ENCODE data around the gene UBE2F. TPM values are rescaled to one million over a fixed set of nuclear protein-coding genes. Genes with fewer than 3 reads are reported as not detected.

Gene UBE2F
- total and polyA plus RNA-seq, 9 of the 15 experiments (the other 6 are each of a cell fraction or from before 2014, with no cell fraction given) = 18.1 to 88.1 (median 53.0) TPM

DNA sequence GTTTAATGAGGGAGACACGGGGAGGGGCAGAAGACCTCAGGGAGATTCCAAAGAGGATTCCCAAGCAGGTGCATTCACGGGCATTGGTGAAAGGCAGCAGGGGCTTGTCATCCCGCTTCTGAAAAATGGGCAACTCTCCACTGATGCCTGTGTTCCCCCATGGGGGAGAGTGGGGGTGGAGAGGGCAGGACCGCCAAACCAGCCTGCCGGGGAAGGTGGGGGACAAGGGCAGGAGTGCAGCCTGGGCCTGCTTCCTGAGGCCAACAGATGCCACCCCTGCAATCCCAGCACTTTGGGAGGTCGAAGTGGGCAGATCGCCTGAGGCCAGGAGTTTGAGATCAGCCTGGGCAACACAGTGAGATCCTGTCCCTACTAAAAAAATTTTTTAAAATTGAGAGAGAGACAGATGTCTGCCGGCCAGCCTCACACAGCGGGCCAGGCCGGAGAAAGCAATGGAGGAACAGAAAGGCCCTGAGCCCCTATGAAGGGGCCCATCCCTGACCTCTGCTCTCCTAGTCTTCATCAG, 44.8 kb upstream of the UBE2F start:
- ChIA-PET CTCF (ENCODE audit: low intra/inter-chr PET ratio) (no interaction called here), POLR2A (no interaction called here)
- in situ Hi-C loops (cut with MboI) = no loop called here
- H3K27ac ChIP-seq (ENCODE audit: extremely low read depth, low read depth, low read length) = no peak overlapping the region
- no peak overlapping the region for H3K4me2 ChIP-seq (ENCODE audit: insufficient read depth, low read length)
- H3K9me3 ChIP-seq (replicated peaks; ENCODE audit: control insufficient read depth, insufficient read depth, low read depth, low read length) = no peaks in the 10 kb centered on the region
- DNase-seq (ENCODE audit: extremely low read depth in 1 of 4, low spot score in 3 of 4) = no peak
- no peak for FAIRE-seq
- no peaks in the 10 kb centered on the region for H3K36me3 ChIP-seq (ENCODE audit: control insufficient read depth, insufficient read depth, low read length)
- H3K27me3 ChIP-seq (ENCODE audit: control insufficient read depth in 2 of 2, insufficient read depth in 2 of 2, low read length in 2 of 2) = no peaks in the 10 kb centered on the region
- TF ChIP-seq ARID1B (IDR thresholded peaks at IDR 0.05) (no peak), ZNF121 (CRISPR knock-in tag; conservative IDR thresholded peaks at IDR 0.05) (0 out of 2 replicates have a peak, but pooled peaks have one; percentile 9), CC2D1A (IDR thresholded peaks at IDR 0.05) (no peak)
- TF ChIP-seq, protein P1, sequence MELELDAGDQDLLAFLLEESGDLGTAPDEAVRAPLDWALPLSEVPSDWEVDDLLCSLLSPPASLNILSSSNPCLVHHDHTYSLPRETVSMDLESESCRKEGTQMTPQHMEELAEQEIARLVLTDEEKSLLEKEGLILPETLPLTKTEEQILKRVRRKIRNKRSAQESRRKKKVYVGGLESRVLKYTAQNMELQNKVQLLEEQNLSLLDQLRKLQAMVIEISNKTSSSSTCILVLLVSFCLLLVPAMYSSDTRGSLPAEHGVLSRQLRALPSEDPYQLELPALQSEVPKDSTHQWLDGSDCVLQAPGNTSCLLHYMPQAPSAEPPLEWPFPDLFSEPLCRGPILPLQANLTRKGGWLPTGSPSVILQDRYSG (tag; conservative IDR thresholded peaks at IDR 0.05; ENCODE audit: low read depth) = no peak
- TF ChIP-seq, protein P2, sequence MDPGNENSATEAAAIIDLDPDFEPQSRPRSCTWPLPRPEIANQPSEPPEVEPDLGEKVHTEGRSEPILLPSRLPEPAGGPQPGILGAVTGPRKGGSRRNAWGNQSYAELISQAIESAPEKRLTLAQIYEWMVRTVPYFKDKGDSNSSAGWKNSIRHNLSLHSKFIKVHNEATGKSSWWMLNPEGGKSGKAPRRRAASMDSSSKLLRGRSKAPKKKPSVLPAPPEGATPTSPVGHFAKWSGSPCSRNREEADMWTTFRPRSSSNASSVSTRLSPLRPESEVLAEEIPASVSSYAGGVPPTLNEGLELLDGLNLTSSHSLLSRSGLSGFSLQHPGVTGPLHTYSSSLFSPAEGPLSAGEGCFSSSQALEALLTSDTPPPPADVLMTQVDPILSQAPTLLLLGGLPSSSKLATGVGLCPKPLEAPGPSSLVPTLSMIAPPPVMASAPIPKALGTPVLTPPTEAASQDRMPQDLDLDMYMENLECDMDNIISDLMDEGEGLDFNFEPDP (CRISPR knock-in tag; IDR thresholded peaks at IDR 0.05) = no peak
- H3K9me1 ChIP-seq (ENCODE audit: control insufficient read depth, insufficient read depth, low read length) = no peaks in the 10 kb centered on the region
- no peak overlapping the region for H2AFZ ChIP-seq (ENCODE audit: low read depth, low read length)
- no peak for ATAC-seq
- H3K9ac ChIP-seq (ENCODE audit: insufficient read depth in 1 of 2, low read depth in 2 of 2, low read length in 2 of 2) = no peak overlapping the region
- WGBS (ENCODE audit: insufficient coverage, low coverage, missing lambda C conversion rate) = 47% methylated on average over 3 of the region's 10 CpGs
- H3K79me2 ChIP-seq (ENCODE audit: control insufficient read depth, insufficient read depth, low read length) = no peaks in the 10 kb centered on the region
- H3K4me3 ChIP-seq = no peak overlapping the region
- peaks cover 7 to 12% of the 10 kb centered on the region in 2 experiments for H3K4me1 ChIP-seq (replicated peaks in 1 of 2; ENCODE audit: control insufficient read depth in 2 of 2, insufficient read depth in 2 of 2, low read length in 2 of 2)
- no TSS peak for BruUV-seq (replicated peaks)
- intact Hi-C loops (cut with micrococcal nuclease) = loop anchor here (5.0 to 10.0 kb wide), 2 partner anchors 103 to 185 kb away; no protein-coding TSS in a partner anchor
- no peaks in the 10 kb centered on the region for H4K20me1 ChIP-seq (replicated peaks; ENCODE audit: control insufficient read depth, insufficient read depth, low read length)

All from K562 (cell line).